Jurkat, Clone E6-1 (cell line): Measurements from ENCODE around the gene CYP11A1.

Experiments used
- DNase-seq: peaks from one replicate; pipeline ENCODE4 v3.0.0-alpha.2; 2011; ENCODE audit warnings: low read depth, low spot score
- H3K4me3 ChIP-seq: 2 replicates; pipeline ENCODE4 v1.5.1; 2011; ENCODE audit warnings: mild to moderate bottlenecking, low read length, control low read depth, moderate library complexity

CYP11A1 gene

DNA sequence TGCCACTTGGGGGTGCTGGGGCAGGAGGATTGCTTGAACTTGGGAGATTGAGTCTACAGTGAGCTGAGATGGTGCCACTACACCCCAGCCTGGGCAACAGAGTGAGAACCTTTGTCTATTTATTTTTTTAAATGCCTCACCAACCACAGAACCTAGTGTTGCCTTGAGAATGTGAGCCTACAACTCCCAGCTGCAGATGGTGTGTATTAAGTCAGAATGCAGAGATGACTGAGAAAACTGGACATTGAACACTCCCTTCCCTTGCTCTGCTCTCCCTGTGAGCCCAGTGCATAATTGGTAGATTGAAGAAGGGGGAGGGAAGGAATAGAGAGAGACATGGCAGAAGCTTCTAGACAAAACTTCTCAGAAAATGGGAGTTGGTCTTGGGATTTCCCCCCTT is 77.8 kb downstream of the CYP11A1 start:
- H3K4me3 ChIP-seq = no peak overlapping the region
- DNase-seq = no peak
